Fibroblast of lung (primary cell): ENCODE data around the gene USP9Y.

Source experiments
- EZH2 ChIP-seq: IDR thresholded peaks from 2 replicates; pipeline ENCODE4 v1.5.1; 2012; ENCODE audit warnings: low read length, control low read depth, mild to moderate bottlenecking; ENCODE audit errors: missing control alignments
- TF ChIP-seq, protein P1 (sequence below), 2 donors: IDR thresholded peaks in 1 of 2; conservative IDR thresholded peaks in 1 of 2; 1 replicate in 1 of 2; 2 replicates in 1 of 2; pipeline ENCODE4 v1.5.1; 2011 to 2012; ENCODE audit warnings: low read length in 2 of 2, control low read depth in 1 of 2, inconsistent platforms in 1 of 2, low read depth in 1 of 2, mild to moderate bottlenecking in 1 of 2

DNA sequence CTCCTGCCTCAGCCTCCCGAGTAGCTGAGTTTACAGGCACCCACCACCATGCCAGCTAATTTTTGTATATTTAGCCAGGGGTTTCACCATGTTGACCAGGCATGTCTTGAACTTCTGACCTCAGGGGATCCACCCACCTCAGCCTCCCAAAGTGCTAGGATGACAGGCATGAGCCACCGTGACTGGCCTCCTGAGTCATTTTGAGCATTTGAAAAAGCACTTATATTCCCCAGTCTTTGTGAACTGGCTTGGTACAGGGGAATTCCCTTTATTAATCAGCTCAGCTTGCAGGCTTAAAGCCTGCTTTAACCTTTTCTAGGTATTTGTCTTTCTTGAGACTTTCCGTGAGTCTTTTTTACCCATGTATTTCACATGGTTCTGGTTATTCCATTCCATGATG is 32.6 kb downstream of the USP9Y start:
- TF ChIP-seq, protein P1, sequence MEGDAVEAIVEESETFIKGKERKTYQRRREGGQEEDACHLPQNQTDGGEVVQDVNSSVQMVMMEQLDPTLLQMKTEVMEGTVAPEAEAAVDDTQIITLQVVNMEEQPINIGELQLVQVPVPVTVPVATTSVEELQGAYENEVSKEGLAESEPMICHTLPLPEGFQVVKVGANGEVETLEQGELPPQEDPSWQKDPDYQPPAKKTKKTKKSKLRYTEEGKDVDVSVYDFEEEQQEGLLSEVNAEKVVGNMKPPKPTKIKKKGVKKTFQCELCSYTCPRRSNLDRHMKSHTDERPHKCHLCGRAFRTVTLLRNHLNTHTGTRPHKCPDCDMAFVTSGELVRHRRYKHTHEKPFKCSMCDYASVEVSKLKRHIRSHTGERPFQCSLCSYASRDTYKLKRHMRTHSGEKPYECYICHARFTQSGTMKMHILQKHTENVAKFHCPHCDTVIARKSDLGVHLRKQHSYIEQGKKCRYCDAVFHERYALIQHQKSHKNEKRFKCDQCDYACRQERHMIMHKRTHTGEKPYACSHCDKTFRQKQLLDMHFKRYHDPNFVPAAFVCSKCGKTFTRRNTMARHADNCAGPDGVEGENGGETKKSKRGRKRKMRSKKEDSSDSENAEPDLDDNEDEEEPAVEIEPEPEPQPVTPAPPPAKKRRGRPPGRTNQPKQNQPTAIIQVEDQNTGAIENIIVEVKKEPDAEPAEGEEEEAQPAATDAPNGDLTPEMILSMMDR (conservative IDR thresholded peaks at IDR 0.05 in 1 of 2, IDR thresholded peaks at IDR 0.05 in 1 of 2; ENCODE audit: low read depth in 1 of 2, low read length in 2 of 2) = no peak
- TF ChIP-seq EZH2 = no peak
